Activated T-cell treated with anti-CD3 and anti-CD28 coated beads, Interleukin-2, amount 50 U/mL, for 24 hours (primary cell): ENCODE results near the gene LARGE1.

Experiments used
- DNase-seq: peaks from one replicate; pipeline ENCODE4 v3.0.0-alpha.2; 2020
- H3K27ac Mint-ChIP-seq: 2 replicates; pipeline ENCODE4 v1.8.0; 2020; ENCODE audit warnings: mild to moderate bottlenecking, mixed read lengths
- H3K27me3 Mint-ChIP-seq: 2 replicates; pipeline ENCODE4 v1.8.0; 2020; ENCODE audit warnings: mixed read lengths
- H3K36me3 Mint-ChIP-seq: 2 replicates; pipeline ENCODE4 v1.8.0; 2020; ENCODE audit warnings: low read depth, mixed read lengths
- H3K4me1 Mint-ChIP-seq: 2 replicates; pipeline ENCODE4 v1.8.0; 2020; ENCODE audit warnings: low read depth, mixed read lengths
- H3K4me3 Mint-ChIP-seq: 2 replicates; pipeline ENCODE4 v1.8.0; 2020; ENCODE audit warnings: mild to moderate bottlenecking, moderate library complexity, mixed read lengths
- H3K9me3 Mint-ChIP-seq: 2 replicates; pipeline ENCODE4 v1.8.0; 2020; ENCODE audit warnings: mixed read lengths

The LARGE1 gene

GRCh38 chr22:33260498-33260897 lies 659.8 kb downstream of the LARGE1 start:
- Mint-ChIP-seq H3K27me3 (peaks cover 25% of the 10 kb centered on the region), H3K9me3 (no peaks in the 10 kb centered on the region), H3K4me3 (no peak overlapping the region), H3K36me3 (no peaks in the 10 kb centered on the region), H3K27ac (no peak overlapping the region), H3K4me1 (no peaks in the 10 kb centered on the region)
- no peak for DNase-seq

DNA sequence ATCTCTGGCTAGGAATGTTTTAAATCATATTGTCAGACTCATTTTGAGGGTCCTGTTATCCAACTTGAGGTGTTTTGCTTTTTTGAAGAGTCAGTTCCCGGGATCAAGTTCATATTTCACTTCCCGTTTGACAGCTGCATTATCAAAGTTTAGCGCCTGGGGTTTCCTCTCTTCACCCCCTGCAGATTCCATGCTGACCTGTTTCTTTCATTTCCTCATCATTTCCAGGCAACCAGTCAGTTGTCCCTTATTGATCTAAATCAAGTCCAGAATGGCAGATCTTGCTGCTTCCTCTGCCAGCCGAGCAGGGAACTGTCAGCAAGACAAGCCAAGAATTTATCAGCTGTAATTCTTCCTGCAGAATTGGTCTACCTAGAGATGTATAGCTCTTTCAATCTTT lies 664.5 kb downstream of the LARGE1 start:
- Mint-ChIP-seq H3K27ac (no peak overlapping the region), H3K27me3 (peaks cover 32% of the 10 kb centered on the region), H3K4me3 (no peak overlapping the region), H3K9me3 (no peaks in the 10 kb centered on the region), H3K36me3 (no peaks in the 10 kb centered on the region), H3K4me1 (no peaks in the 10 kb centered on the region)
- DNase-seq: no peak

DNA sequence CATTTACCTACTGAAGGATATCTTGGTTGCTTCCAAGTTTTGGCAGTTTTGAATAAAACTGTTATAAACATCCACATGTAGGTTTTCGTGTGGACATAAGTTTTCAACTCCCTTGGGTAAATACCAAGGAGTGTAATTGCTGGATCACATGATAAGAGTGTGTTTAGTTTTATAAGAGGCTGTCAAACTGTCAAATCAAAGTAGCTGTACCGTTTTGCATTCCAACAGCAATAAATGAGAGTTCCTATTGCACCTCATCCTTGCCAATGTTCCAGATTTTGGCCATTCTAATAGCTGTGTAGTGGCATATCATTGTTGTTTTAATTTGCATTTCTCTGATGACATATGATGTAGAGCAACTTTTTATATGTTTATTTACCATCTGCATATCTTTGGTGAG lies 671.3 kb downstream of the LARGE1 start:
- H3K27me3 Mint-ChIP-seq: peaks cover under 1% of the 10 kb centered on the region
- peaks cover 8% of the 10 kb centered on the region for H3K9me3 Mint-ChIP-seq
- no peak for DNase-seq
- no peak overlapping the region for H3K4me3 Mint-ChIP-seq
- no peaks in the 10 kb centered on the region for H3K36me3 Mint-ChIP-seq
- no peak overlapping the region for H3K27ac Mint-ChIP-seq
- H3K4me1 Mint-ChIP-seq: no peaks in the 10 kb centered on the region

DNA sequence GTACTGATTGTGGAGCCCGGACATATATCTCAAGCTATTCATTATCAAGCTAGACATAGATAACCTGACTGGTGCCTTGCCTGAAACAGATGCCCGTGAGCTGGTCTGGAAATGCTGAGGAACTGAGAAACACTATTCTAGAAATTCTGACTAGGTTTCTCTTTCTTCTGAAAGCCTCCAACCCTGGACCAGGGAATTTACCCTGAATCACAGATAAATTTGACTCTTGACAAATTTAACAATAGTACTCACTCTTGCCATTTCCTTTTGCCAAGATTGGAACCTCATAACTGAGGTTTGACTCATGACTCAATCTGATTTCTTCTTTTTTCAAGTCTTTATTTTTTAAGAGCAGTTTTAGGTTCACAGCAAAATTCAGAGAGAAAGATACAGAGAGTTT lies 672.5 kb downstream of the LARGE1 start:
- Mint-ChIP-seq H3K4me1 (no peaks in the 10 kb centered on the region), H3K27me3 (no peaks in the 10 kb centered on the region), H3K9me3 (peaks cover 8% of the 10 kb centered on the region), H3K27ac (no peak overlapping the region), H3K4me3 (no peak overlapping the region), H3K36me3 (no peaks in the 10 kb centered on the region)
- no peak for DNase-seq

- Mint-ChIP-seq H3K36me3 (no peaks in the 10 kb centered on the region), H3K4me1 (no peaks in the 10 kb centered on the region), H3K27me3 (no peaks in the 10 kb centered on the region), H3K9me3 (peaks cover 8% of the 10 kb centered on the region), H3K27ac (no peak overlapping the region), H3K4me3 (no peak overlapping the region)
- no peak for DNase-seq
Measured at GRCh38 chr22:33242078-33242477, 678.2 kb downstream of the LARGE1 start.

GRCh38 chr22:33240888-33241475 lies 679.3 kb downstream of the LARGE1 start:
- no peak overlapping the region for H3K27ac Mint-ChIP-seq
- DNase-seq: no peak
- no peak overlapping the region for H3K4me3 Mint-ChIP-seq
- H3K36me3 Mint-ChIP-seq: no peaks in the 10 kb centered on the region
- H3K9me3 Mint-ChIP-seq: peaks cover 8% of the 10 kb centered on the region
- H3K4me1 Mint-ChIP-seq: no peaks in the 10 kb centered on the region
- H3K27me3 Mint-ChIP-seq: peaks cover 3% of the 10 kb centered on the region

DNA sequence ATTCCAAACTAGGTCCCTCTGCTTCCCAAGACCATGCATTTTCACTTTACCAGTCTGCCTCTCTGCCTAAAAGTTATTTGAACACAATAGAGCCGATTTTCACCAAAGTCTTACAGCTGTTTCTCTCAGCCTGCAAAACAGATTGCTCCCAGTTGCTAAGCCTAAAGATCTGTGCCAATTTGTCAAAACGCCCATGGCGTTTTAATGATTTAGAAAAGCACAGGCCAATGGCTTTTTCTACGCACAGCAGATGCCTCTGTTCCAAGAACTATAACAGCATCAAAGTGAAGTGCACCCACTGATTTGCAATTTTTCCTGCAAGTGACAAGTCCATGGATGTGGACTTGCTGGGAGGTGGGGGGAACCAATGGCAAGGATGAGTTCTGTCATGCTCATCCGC lies 688.2 kb downstream of the LARGE1 start:
- Mint-ChIP-seq H3K4me3 (no peak overlapping the region), H3K9me3 (peaks cover 31% of the 10 kb centered on the region), H3K27ac (no peak overlapping the region), H3K4me1 (no peaks in the 10 kb centered on the region), H3K36me3 (no peaks in the 10 kb centered on the region), H3K27me3 (peaks cover 8% of the 10 kb centered on the region)
- DNase-seq: no peak

DNA sequence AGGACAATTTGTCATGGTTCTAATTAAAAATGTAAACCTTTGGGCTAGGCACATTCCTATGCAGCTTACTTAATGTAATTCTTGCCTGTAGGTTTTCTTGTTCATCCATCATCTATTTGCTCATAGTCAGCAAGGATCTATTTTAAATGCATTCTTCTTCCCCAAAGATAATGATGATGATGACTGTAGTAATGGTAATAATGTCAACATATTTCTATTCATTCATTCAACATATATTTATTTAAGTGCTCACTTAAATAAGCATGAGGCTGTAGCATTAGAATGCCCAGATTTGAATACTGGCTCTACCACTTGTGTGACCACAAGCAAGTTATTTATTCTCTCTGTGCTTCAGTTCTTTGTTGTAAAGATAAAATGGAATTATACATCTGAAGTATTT lies 692.5 kb downstream of the LARGE1 start:
- Mint-ChIP-seq H3K27ac (no peak overlapping the region), H3K36me3 (no peaks in the 10 kb centered on the region), H3K4me3 (no peak overlapping the region), H3K27me3 (no peaks in the 10 kb centered on the region), H3K4me1 (no peaks in the 10 kb centered on the region), H3K9me3 (peaks cover 31% of the 10 kb centered on the region)
- no peak for DNase-seq

- Mint-ChIP-seq H3K27ac (no peak overlapping the region), H3K4me3 (no peak overlapping the region), H3K9me3 (peaks cover 18% of the 10 kb centered on the region), H3K4me1 (no peaks in the 10 kb centered on the region), H3K36me3 (no peaks in the 10 kb centered on the region), H3K27me3 (no peaks in the 10 kb centered on the region)
- no peak for DNase-seq
Measured at GRCh38 chr22:33224841-33225240, 695.4 kb downstream of the LARGE1 start.
